GM08714 (cell line): ENCODE results near the gene ATRAID.

Experiments used
- H3K4me3 ChIP-seq: fragments of 200-500 bp; sonication (Bioruptor generic); 2 replicates; pipeline ENCODE4 v1.5.1; 2014; ENCODE audit warnings: mild to moderate bottlenecking, low read length, inconsistent platforms
- ZNF274 ChIP-seq: IDR thresholded peaks from 2 replicates; pipeline ENCODE4 v1.6.1; 2012; ENCODE audit warnings: mild to moderate bottlenecking, low read depth, low read length

Gene ATRAID

GRCh38 chr2:27263287-27264252 is 51.7 kb downstream of the ATRAID start:
- peak overlapping the region; percentile 43; the same call in 1 of the 2 replicates for H3K4me3 ChIP-seq
- TF ChIP-seq ZNF274 = no peak

GRCh38 chr2:27264253-27264752 is 52.5 kb downstream of the ATRAID start:
- no peak for TF ChIP-seq ZNF274
- peak overlapping the region; percentile 38; the same call in 1 of the 2 replicates for H3K4me3 ChIP-seq

DNA sequence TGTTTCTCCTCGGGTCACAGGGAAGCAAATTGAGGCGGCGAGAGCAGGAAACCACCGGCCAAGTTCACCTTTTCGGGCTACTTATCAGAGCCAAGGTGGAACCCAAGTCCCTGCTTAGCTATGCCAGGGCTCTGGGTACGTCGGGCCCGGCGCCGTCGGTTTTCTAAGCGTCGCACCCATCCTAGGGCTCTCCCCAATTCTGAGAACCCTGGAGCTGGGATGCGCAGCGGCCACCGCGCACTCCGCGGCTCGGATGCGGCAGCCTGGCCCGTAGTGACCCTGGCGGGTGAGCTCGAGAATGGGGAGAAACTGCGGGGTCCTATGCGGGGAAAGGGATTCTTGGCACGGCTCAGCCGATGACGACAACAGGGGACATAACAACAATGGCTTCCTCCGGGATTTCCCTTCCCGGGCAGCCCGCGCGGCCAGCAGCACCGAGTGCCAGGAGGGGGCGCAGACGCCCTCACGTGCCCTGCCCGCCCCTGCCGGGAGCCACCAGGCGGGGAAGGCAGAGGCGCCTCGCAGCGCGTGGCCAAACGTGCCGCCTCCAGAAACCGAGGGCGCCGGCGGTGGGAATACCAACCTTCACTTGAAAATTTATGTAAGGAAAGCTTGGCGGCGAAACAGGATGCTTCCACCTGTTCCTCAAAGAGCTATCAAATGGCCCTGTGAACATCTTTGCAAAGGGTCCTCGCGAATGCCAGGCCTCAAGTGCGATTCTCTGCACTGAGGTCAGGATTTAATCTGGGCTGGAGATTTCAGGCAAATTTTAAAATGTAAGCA is 53.1 kb downstream of the ATRAID start:
- TF ChIP-seq ZNF274 = no peak
- H3K4me3 ChIP-seq = peak overlapping the region; percentile 38; the same call in 1 of the 2 replicates

DNA sequence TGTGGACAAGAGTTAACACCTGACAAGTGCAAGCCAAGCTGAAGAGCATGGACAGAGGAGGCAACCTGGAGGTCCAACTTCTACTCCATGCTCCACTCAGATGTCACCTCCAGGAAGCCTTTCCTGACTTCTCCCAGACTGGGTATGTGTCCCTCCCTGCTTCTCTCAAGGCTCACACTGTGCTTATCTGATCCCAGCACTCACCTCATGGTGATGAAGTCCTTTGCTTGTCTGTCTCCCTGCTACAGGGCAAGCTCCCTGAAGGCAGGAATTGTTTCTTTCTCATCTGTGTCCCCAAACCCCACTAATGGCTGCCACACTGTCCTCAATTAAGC is 53.7 kb downstream of the ATRAID start:
- no peak overlapping the region for H3K4me3 ChIP-seq
- TF ChIP-seq ZNF274 = no peak
